NT2/D1 (cell line): ENCODE data around the gene CGGBP1.

Source experiments
- YY1 ChIP-seq: IDR thresholded peaks from 2 replicates; pipeline ENCODE4 v1.6.1; 2011; ENCODE audit not compliant: insufficient read length, insufficient read depth
- ZNF274 ChIP-seq: IDR thresholded peaks from 2 replicates; pipeline ENCODE4 v1.6.1; 2011; ENCODE audit warnings: mild to moderate bottlenecking, low read depth, low read length

DNA sequence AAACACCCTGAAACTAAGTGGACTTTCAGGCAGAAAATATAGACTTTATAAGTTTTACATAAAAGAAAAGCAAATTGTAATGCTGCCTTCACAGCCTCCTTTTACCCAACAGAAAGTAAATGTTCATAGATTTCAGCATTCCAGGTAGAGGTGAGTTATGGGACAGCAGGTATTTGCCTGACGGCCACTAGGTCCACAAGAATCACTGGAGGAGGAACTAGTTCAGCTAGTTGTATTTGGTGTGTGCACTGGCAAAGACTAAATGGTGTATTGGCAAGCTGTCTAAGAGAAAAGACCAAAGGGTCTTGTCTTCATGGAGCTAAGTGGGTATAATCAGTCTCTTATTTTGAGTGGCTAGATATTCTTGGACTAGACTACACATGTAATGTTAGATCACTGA, 34.5 kb upstream of the CGGBP1 start:
- TF ChIP-seq YY1 (no peak), ZNF274 (no peak)
